Measurements from ENCODE around the gene SERPINB13.

DNA sequence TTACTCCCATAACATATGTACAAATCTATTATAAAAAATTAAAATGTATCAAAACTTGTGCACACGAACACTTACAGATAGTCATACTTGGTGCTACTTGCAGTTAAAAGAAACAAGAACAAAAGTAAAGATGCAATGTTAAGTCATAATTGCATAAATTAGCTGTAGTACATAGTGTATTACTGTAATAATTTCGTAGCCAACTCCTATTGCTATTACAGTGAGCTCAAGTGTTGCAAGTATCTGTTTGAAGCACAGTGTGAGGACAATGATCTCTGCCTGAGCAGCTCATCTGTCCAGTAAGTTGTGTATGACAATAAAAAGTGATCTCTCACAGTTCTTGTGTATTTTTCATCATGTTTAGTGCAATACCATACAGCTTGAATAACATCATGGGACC is 7.5 kb upstream of the SERPINB13 start:
- TF ChIP-seq, protein P1, sequence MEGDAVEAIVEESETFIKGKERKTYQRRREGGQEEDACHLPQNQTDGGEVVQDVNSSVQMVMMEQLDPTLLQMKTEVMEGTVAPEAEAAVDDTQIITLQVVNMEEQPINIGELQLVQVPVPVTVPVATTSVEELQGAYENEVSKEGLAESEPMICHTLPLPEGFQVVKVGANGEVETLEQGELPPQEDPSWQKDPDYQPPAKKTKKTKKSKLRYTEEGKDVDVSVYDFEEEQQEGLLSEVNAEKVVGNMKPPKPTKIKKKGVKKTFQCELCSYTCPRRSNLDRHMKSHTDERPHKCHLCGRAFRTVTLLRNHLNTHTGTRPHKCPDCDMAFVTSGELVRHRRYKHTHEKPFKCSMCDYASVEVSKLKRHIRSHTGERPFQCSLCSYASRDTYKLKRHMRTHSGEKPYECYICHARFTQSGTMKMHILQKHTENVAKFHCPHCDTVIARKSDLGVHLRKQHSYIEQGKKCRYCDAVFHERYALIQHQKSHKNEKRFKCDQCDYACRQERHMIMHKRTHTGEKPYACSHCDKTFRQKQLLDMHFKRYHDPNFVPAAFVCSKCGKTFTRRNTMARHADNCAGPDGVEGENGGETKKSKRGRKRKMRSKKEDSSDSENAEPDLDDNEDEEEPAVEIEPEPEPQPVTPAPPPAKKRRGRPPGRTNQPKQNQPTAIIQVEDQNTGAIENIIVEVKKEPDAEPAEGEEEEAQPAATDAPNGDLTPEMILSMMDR (IDR thresholded peaks at IDR 0.05), result no peak
- no peak for TF ChIP-seq POLR2A (IDR thresholded peaks at IDR 0.05)
